ENCODE data around the gene MPP1. TPM values are rescaled to one million over a fixed set of nuclear protein-coding genes. Genes with fewer than 3 reads are reported as not detected.

Gene MPP1
- total RNA-seq = 0.34 and 4.3 TPM in 2 replicates

GRCh38 chrX:154804957-154805695 lies at the start of gene MPP1:
Gene MPP1 (minus strand): TSS chrX:154805485. CDS start chrX:154805373, 112 bp downstream.

GRCh38 chrX:154834562-154834961 lies 29.3 kb upstream of the MPP1 start, which contains the start of gene SMIM9:
Gene SMIM9 (minus strand): TSS chrX:154834662. CDS start chrX:154830856, 3,806 bp downstream.

GRCh38 chrX:154762537-154763296 lies 42.6 kb downstream of the MPP1 start, which contains the start of gene DKC1:
Gene DKC1 (plus strand): TSS chrX:154762864. CDS start chrX:154762966, 102 bp downstream.

GRCh38 chrX:154750301-154751202 lies 54.7 kb downstream of the MPP1 start, which contains the start of gene GAB3:
Gene GAB3 (minus strand): TSS chrX:154751077. CDS start chrX:154751025, 52 bp downstream.

Other genes starting within 250 kb of the MPP1 start
- not detected in 2 replicates for gene CTAG1A, start 220.4 kb downstream of the MPP1 start, total RNA-seq
- not detected in 2 replicates for gene CTAG1B, start 186.2 kb downstream of the MPP1 start, total RNA-seq
- gene CTAG2, start 151.9 kb downstream of the MPP1 start, total RNA-seq = not detected in 2 replicates
- gene GAB3, start 54.4 kb downstream of the MPP1 start, total RNA-seq = under 0.01 TPM in 2 replicates
- 101 and 106 TPM in 2 replicates for gene DKC1, start 42.6 kb downstream of the MPP1 start, total RNA-seq
- gene SMIM9, start 29.2 kb upstream of the MPP1 start, total RNA-seq = not detected in 2 replicates
- 1.4 and 3.1 TPM in 2 replicates for gene F8A1, start 80.9 kb upstream of the MPP1 start, total RNA-seq
- gene F8, start 217.2 kb upstream of the MPP1 start, total RNA-seq = 0.34 and 1.9 TPM in 2 replicates
- 28.0 and 39.5 TPM in 2 replicates for gene FUNDC2, start 221.4 kb upstream of the MPP1 start, total RNA-seq

Data from nasal cavity respiratory epithelium epithelial cell of viscerocranial mucosa (primary cell).